Breast epithelium (tissue), 4 donors: ENCODE data around the gene BCL10. TPM values are rescaled to one million over a fixed set of nuclear protein-coding genes. Genes with fewer than 3 reads are reported as not detected.

Experiments
- DNase-seq, 2 donors: peaks; one replicate each; pipeline ENCODE4 v3.0.0-alpha.2; 2019; ENCODE audit warnings: low spot score in 2 of 2
- H3K27ac ChIP-seq, 2 donors: fragments of 200-600 bp; sonication (generic) in 1 of 2; one replicate each; pipeline ENCODE4 v1.5.1; 2016 to 2019; ENCODE audit warnings: mild to moderate bottlenecking in 1 of 2
- H3K27me3 ChIP-seq, 2 donors: fragments of 200-600 bp; sonication (generic) in 1 of 2; one replicate each; pipeline versions ENCODE4 v1.5.1 to v1.6.0; 2017 to 2019; ENCODE audit warnings: control low read depth in 1 of 2, mild to moderate bottlenecking in 1 of 2
- H3K36me3 ChIP-seq: fragments of 200-600 bp; one replicate; pipeline ENCODE4 v1.5.1; 2019
- H3K4me1 ChIP-seq, 2 donors: fragments of 200-600 bp; sonication (generic); one replicate each; pipeline ENCODE4 v1.5.1; 2016 to 2019; ENCODE audit warnings: control low read depth in 1 of 2
- H3K4me3 ChIP-seq, 3 donors: fragments of 200-600 bp; sonication (generic); 1 replicate in 2 of 3; 2 replicates in 1 of 3; pipeline ENCODE4 v1.5.1; 2016 to 2019; ENCODE audit warnings: mild to moderate bottlenecking in 3 of 3, moderate library complexity in 2 of 3
- H3K9me3 ChIP-seq, 2 donors: fragments of 200-600 bp; sonication (generic) in 1 of 2; one replicate each; pipeline ENCODE4 v1.5.1; 2016 to 2019; ENCODE audit warnings: control low read depth in 1 of 2
- CTCF ChIP-seq, 3 donors: fragments of 450-650 bp; IDR thresholded peaks; one replicate each; pipeline ENCODE4 v1.5.1; 2016 to 2017; ENCODE audit warnings: antibody characterized with exemption in 3 of 3, mild to moderate bottlenecking in 3 of 3, moderate library complexity in 3 of 3
- POLR2A ChIP-seq: fragments of 450-650 bp; IDR thresholded peaks from one replicate; pipeline ENCODE4 v1.6.1; 2016; ENCODE audit warnings: antibody characterized with exemption, mild to moderate bottlenecking, moderate library complexity
- POLR2AphosphoS5 ChIP-seq, 3 donors: sonication (generic); formaldehyde crosslinking; IDR thresholded peaks; one replicate each; pipeline ENCODE4 v1.6.1; 2017; ENCODE audit warnings: antibody characterized with exemption in 3 of 3
- intact Hi-C: fragments of 100-400 bp; cut with DNase I; formaldehyde crosslinking; loops from one replicate; pipeline ENCODE4 v1.15.1; 2023; ENCODE audit warnings: low total_unique reads
- total RNA-seq, 3 donors: library from RNA; depleted of rRNA; stranded (reverse); fragments of >200 nt; gene quantifications; one replicate each; pipeline ENCODE4 v1.1.0, GENCODE V29; 2016

Gene BCL10
- total RNA-seq, 3 donors from 2014 or later = 16.5 to 23.6 (median 17.7) TPM

- Histone ChIP-seq H3K9me3 (no peaks in the 10 kb centered on the region), H3K27me3 (no peaks in the 10 kb centered on the region), H3K4me1 (no peaks in the 10 kb centered on the region), H3K36me3 (no peaks in the 10 kb centered on the region), H3K27ac (peak overlapping the region in 1 of 2 donors; percentile 30), H3K4me3 (no peak overlapping the region)
- no peak for TF ChIP-seq CTCF (IDR thresholded peaks at IDR 0.05)
- TF ChIP-seq POLR2A = no peak
- TF ChIP-seq POLR2AphosphoS5 (IDR thresholded peaks at IDR 0.05) = no peak
- intact Hi-C loops = no loop called here
- no peak for DNase-seq
Observed at GRCh38 chr1:85295006-85295431, 18.6 kb upstream of the BCL10 start.

- Histone ChIP-seq H3K27me3 (no peaks in the 10 kb centered on the region), H3K4me1 (no peaks in the 10 kb centered on the region), H3K9me3 (no peaks in the 10 kb centered on the region), H3K4me3 (no peak overlapping the region), H3K27ac (no peak overlapping the region), H3K36me3 (no peaks in the 10 kb centered on the region)
- TF ChIP-seq POLR2A (no peak), CTCF (IDR thresholded peaks at IDR 0.05) (no peak), POLR2AphosphoS5 (IDR thresholded peaks at IDR 0.05) (no peak)
- intact Hi-C loops = no loop called here
- no peak for DNase-seq
Observed at GRCh38 chr1:85290826-85291225, 14.4 kb upstream of the BCL10 start.

- H3K27ac ChIP-seq = no peak overlapping the region
- no peaks in the 10 kb centered on the region for H3K27me3 ChIP-seq
- H3K4me3 ChIP-seq = no peak overlapping the region
- DNase-seq = no peak
- H3K4me1 ChIP-seq = no peaks in the 10 kb centered on the region
- intact Hi-C loops = no loop called here
- TF ChIP-seq POLR2A (no peak), POLR2AphosphoS5 (IDR thresholded peaks at IDR 0.05) (no peak), CTCF (IDR thresholded peaks at IDR 0.05) (no peak)
- no peaks in the 10 kb centered on the region for H3K9me3 ChIP-seq
- H3K36me3 ChIP-seq = no peaks in the 10 kb centered on the region
Observed at GRCh38 chr1:85289848-85290335, 13.5 kb upstream of the BCL10 start.

GRCh38 chr1:85289207-85289847 is 12.9 kb upstream of the BCL10 start:
- Histone ChIP-seq H3K27ac (no peak overlapping the region), H3K4me1 (no peaks in the 10 kb centered on the region), H3K9me3 (no peaks in the 10 kb centered on the region), H3K4me3 (no peak overlapping the region), H3K36me3 (no peaks in the 10 kb centered on the region), H3K27me3 (no peaks in the 10 kb centered on the region)
- intact Hi-C loops = no loop called here
- no peak for TF ChIP-seq CTCF (IDR thresholded peaks at IDR 0.05)
- no peak for TF ChIP-seq POLR2A
- no peak for TF ChIP-seq POLR2AphosphoS5 (IDR thresholded peaks at IDR 0.05)
- DNase-seq = no peak

- Histone ChIP-seq H3K27me3 (no peaks in the 10 kb centered on the region), H3K27ac (no peak overlapping the region), H3K4me1 (no peaks in the 10 kb centered on the region), H3K4me3 (no peak overlapping the region), H3K9me3 (no peaks in the 10 kb centered on the region), H3K36me3 (no peaks in the 10 kb centered on the region)
- intact Hi-C loops = no loop called here
- TF ChIP-seq POLR2A (no peak), CTCF (IDR thresholded peaks at IDR 0.05) (no peak), POLR2AphosphoS5 (IDR thresholded peaks at IDR 0.05) (no peak)
- DNase-seq = no peak
Observed at GRCh38 chr1:85284202-85284601, 7.8 kb upstream of the BCL10 start.
